T-helper 22 cell (primary cell): ENCODE data around the gene RIC3.
A peak's percentile ranks its signal among the peaks of the same experiment; 100 is the strongest.

Experiments
- DNase-seq: peaks from one replicate; pipeline ENCODE4 v3.0.0-alpha.2; 2020; ENCODE audit warnings: low read depth

Gene RIC3

DNA sequence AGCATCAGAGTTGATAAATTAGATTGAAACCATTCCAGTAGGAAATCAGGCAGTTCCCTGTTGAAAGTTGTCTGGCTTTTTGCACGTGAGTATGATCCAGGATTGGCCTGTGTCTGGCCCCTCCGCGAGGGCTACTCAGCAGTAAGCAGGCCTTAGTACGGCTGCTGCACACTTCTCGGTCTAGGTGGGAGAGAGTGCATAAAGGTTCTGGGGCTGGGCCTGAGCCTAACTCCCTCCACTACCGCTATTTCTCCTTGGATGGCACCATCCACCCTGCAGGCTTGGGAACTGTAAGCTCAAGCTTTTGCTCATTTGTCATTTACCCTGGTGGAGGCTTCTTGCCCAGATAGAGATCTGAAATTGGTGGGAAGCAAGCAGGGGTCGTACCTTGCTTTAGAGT is 65.9 kb downstream of the RIC3 start:
- DNase-seq: no peak

DNA sequence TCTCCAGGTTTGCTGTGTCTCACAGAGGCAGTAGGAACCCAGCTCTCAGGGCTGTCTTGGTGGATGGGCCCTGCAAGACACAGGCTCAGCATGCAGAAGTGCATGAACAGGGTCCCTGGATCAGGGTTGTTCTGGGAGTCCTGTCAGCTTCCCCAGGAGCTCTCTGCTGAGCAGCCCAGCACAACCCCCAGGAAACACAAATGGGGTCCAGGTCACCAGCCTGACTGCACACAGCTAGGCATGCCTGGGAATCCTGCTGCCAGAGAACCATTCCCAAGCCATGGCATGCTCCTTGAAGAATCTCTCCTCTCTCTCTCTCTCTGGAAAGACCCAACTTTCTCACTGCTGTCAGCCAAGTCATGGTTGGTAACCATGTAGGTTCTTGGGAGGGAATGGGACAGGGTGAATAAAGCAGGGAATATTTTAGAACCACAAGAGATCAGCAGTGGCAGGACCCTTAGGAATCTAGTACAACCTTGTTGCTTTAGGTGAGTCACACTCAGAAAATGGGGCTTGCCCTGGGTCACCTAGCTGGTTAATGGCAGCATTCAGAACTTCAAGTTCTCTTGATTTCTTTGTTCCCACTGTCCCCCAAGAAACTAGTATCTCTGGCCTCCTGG is 66.4 kb downstream of the RIC3 start:
- DNase-seq: no peak

GRCh38 chr11:8101421-8101820 is 67.4 kb downstream of the RIC3 start:
- no peak for DNase-seq

DNA sequence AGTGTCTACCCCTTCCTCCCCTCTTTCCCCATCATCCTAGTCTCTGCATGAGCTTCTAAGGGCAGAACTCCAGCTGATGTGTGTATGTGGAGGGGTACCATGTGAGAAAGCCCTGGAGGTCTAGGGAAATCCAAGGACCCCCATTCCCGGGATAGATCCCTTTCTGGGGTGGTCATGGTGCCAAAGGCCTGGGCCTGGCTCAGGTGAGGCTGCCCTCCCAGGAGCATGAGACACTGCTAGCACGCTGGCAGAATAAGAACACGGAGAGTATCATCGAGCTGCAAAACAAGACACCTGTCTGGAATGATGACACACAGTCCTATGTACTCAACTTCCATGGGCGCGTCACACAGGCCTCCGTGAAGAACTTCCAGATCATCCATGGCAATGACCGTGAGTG is 68.2 kb downstream of the RIC3 start:
- DNase-seq: no peak

DNA sequence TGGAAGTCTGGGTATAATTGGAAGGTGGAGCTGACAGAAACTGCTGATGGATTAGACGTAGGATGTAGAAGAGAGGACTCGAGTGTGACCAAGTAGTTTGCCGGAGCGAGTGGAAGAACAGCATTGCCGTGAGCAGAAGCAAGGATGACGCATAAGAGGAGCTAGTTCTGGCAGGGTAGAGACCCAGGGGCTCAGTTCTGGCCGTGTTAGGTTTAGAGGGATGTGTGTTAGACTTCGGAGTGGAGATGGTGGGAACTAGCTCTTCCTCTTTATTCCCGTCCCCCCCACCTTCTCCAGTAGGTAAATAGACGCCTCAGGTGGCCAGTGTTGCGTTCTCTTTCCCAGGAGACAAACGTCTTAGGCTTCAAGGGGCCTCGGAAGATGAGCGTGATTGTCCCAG is 68.7 kb downstream of the RIC3 start:
- no peak for DNase-seq

- DNase-seq: peak; percentile 12
Observed at GRCh38 chr11:8099291-8099899, 69.4 kb downstream of the RIC3 start.

GRCh38 chr11:8098879-8099278 is 69.9 kb downstream of the RIC3 start:
- DNase-seq: no peak

- no peak for DNase-seq
Observed at GRCh38 chr11:8098361-8098760, 70.5 kb downstream of the RIC3 start.

DNA sequence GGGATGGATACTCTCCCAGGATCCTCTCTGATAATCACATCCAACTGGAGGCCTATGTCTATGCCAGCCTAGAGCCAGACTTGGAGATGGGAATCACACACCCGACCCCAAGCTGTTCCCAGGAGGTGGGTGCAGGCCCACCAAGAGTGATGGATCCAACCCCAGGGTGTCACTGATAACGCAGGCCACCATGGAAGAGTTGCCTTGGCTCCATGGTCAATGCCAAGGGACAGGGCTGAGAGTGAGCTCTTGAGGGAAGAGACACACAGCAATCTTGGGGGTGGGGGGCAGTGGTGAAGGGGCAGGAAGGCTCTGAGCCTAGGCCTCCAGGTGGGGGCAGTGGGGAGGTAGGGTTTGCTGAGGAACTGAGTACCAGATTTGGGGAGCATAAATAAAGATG is 70.9 kb downstream of the RIC3 start:
- no peak for DNase-seq

DNA sequence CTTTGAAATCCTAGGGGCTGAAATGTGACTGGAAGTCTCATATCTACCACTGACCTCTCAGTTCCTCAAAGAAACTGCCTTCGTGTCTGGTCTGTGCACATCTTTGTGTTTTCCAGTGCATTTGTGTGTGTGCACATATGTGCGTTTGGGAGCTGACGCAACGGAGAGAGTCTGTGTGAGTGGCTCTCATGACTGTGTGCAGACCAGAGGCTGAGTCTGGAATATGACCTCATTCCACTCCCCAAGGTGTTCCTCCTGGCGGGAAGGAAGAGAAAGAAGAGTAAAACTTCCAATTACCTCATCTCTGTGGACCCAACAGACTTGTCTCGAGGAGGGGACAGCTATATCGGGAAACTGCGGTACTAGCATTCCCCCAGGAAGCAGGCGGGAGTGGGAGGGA is 71.4 kb downstream of the RIC3 start:
- DNase-seq: no peak

- DNase-seq: no peak
Observed at GRCh38 chr11:8097062-8097461, 71.8 kb downstream of the RIC3 start.

GRCh38 chr11:8096575-8096974 is 72.2 kb downstream of the RIC3 start:
- DNase-seq: no peak

DNA sequence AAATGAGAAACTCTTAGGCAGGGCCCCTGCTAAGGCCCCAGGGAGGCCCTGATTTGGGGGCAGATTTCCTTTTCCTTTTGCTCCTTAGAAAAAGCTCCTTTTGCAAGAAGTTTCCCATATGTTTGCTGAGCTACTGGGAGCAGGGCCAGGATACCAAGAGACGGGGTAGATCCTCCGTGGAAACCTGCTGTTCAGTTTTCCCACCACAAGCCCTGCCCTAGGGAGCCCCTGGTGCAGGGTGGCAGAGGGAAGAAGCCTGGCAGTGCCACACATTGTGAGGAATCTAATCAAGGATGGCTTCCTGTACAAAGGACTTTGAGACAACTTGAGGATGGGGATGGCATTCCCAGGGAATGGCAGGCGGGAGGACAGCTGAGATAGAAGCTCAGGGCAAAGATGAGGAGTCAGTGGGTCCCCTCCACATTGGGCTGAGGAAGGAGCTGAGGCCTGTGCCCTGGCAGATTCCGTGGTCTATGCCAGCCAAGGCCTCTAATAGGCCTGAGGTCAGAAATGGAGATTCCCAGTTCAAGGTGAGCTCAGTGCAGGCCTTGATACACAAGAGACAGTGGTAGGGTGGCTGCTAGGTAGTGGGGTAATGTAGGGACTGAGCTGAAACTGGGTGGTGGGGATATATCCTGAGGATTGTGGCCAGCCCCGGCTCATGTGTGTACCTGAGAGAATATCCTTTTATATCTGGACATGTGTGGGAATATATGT is 72.9 kb downstream of the RIC3 start:
- no peak for DNase-seq

- no peak for DNase-seq
Observed at GRCh38 chr11:8095371-8095770, 73.5 kb downstream of the RIC3 start.

GRCh38 chr11:8094656-8095055 is 74.2 kb downstream of the RIC3 start:
- DNase-seq: no peak

GRCh38 chr11:8093931-8094575 is 74.8 kb downstream of the RIC3 start:
- DNase-seq: no peak

DNA sequence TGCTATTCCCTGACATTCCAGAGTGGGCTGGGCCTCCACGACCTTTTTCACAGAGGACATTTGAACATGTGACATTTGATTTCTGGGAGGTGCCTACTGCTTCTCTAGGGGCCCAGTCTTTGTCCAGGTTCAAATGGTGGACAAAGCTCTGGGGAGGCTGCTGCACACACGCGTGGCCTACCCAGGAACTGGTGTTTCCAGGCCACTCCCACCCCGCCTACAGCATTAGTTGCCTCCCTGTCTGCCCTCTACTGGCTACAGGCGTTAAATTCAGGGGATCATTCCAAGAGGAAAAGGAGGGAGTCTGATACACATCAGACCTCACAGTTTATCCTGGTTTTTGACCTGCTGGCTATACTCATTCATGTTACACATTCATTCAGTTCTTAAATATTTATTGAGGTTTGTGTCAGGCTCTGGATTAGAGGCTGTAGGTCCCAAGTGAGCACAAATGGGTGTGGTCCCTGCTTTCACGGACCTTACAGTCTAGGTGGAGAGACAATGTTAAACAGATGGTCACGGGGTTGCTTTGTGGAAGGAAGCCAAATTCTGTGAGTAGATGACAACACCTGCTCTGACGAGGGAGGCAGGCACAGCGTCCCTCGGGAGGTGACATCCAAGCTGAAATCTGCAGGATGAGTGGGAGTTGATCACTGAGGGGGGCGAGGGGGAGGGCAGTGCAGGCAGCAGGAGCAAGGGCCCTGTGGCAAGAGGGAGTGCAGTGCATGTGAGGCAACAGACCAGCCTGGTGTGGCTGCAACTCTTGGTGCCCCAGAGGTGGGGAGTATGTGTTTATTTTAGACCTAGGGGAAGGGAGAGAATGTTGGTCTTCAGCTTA is 76.0 kb downstream of the RIC3 start:
- DNase-seq: no peak

DNA sequence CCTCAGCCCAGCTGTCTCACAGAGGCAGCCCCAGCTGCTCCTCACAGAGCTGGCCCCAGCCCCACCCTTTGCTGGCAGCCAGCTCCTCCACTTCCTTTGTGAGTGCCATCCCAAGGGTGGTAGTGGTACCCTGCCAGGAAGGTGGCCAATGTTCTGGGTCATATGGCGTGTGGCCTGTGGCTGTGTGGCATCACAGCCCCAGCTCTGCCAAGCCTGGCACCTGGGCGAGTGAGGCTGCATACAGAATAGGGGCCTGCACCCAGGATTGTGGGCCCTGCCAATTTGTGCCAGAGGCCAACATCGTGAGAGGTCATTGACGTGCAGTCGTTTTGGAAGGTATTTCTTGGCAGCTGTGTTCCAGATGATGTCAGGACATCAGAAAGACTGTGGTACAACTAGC is 77.1 kb downstream of the RIC3 start:
- no peak for DNase-seq

- DNase-seq: no peak
Observed at GRCh38 chr11:8090756-8091155, 78.1 kb downstream of the RIC3 start.

DNA sequence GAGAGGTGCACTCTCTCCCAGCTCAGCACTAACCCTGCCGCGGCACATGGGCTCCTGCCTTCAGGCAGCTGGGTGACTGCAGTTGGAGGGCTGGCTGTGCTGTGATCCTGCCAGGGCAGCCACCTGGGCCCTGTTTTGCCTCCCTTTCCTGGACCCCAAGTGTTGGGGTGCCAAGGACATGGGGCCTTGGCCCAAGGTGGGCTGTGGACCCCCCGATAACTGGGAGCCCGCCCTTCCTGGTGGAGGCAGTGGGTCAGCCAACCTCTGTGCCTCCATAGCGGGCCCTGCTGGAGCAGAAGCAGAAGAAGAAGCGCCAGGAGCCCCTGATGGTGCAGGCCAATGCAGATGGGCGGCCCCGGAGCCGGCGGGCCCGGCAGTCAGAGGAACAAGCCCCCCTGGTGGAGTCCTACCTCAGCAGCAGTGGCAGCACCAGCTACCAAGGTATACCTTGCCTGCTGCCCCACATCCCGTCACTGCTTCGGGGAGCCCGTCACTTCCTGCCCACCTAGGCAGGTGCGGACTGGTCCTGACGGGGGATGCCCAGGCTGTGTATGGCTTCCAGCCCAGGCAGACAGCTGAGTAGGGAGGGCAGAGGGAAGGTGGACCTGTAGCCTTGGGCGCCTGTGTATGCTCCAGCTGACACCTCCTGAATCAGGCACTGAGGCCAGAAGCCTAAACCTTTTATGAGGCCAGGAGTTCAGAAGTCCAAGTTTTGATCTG is 78.9 kb downstream of the RIC3 start:
- no peak for DNase-seq

DNA sequence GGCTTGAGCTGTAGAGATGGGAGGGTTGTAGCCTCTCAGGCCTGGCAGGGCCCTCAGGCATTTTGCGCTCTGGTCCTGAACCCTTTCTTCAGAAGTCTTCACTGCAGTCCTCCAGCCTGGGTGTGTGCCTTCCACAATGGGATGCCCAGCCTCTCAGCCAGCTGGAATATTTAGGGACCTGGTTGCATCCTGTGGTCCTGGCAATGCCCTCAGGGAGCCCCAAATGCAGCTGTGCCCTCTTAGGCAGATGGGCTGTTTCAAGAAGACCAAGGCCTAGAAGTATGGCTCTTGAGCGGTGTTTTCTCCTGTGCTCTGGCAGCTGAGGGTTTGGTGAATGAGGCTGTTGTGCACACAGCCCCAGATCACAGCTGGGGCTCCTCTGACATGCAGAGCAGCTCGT is 81.1 kb downstream of the RIC3 start:
- DNase-seq: no peak

GRCh38 chr11:8087185-8087584 is 81.6 kb downstream of the RIC3 start:
- no peak for DNase-seq
